Mesothelial cell of epicardium (in vitro differentiated cells): ENCODE results near the gene RNF144B. TPM values are rescaled to one million over a fixed set of nuclear protein-coding genes. Genes with fewer than 3 reads are reported as not detected.
A peak's percentile ranks its signal among the peaks of the same experiment; 100 is the strongest.

Source experiments
- DNase-seq, 2 experiments: peaks; one replicate each; pipeline ENCODE4 v3.0.0; 2021; ENCODE audit warnings: low spot score in 2 of 2; ENCODE audit not compliant: unreplicated experiment in 2 of 2
- H3K27ac Mint-ChIP-seq: 2 replicates; pipeline ENCODE4 v1.8.0; 2021; ENCODE audit warnings: mixed read lengths
- H3K27me3 Mint-ChIP-seq: 2 replicates; pipeline ENCODE4 v1.8.0; 2021; ENCODE audit warnings: low read depth, mixed read lengths
- H3K36me3 Mint-ChIP-seq: 2 replicates; pipeline ENCODE4 v1.8.0; 2021; ENCODE audit warnings: mixed read lengths
- H3K4me1 Mint-ChIP-seq: 2 replicates; pipeline ENCODE4 v1.8.0; 2021; ENCODE audit warnings: mixed read lengths
- H3K4me3 Mint-ChIP-seq: 2 replicates; pipeline ENCODE4 v1.8.0; 2021; ENCODE audit warnings: mild to moderate bottlenecking, moderate library complexity, mixed read lengths
- H3K9me3 Mint-ChIP-seq: 2 replicates; pipeline ENCODE4 v1.8.0; 2021; ENCODE audit warnings: mixed read lengths
- CTCF ChIP-seq: fragments of 200-600 bp; sonication (generic); IDR thresholded peaks from one replicate; pipeline ENCODE4 v1.5.0; 2021; ENCODE audit warnings: antibody characterized with exemption; ENCODE audit not compliant: unreplicated experiment
- total RNA-seq: library from RNA; stranded (reverse); gene quantifications from 3 replicates; pipeline ENCODE4 v1.2.1, GENCODE V29; 2021

RNF144B gene
- total RNA-seq, 1 donor from 2014 or later, result 5.1 TPM

- Mint-ChIP-seq H3K27ac (no peak overlapping the region), H3K27me3 (no peaks in the 10 kb centered on the region), H3K36me3 (no peaks in the 10 kb centered on the region), H3K4me3 (no peak overlapping the region), H3K4me1 (peaks cover 25% of the 10 kb centered on the region), H3K9me3 (no peaks in the 10 kb centered on the region)
- TF ChIP-seq CTCF, result no peak
- DNase-seq, result no peak
Observed at GRCh38 chr6:18347021-18347577, 40.1 kb upstream of the RNF144B start.

GRCh38 chr6:18347866-18348265 is 39.3 kb upstream of the RNF144B start:
- no peaks in the 10 kb centered on the region for H3K27me3 Mint-ChIP-seq
- peak overlapping the region; percentile 16 for H3K27ac Mint-ChIP-seq
- peaks cover 25% of the 10 kb centered on the region for H3K4me1 Mint-ChIP-seq
- no peak for TF ChIP-seq CTCF
- DNase-seq, result no peak
- H3K9me3 Mint-ChIP-seq, result no peaks in the 10 kb centered on the region
- no peak overlapping the region for H3K4me3 Mint-ChIP-seq
- H3K36me3 Mint-ChIP-seq, result no peaks in the 10 kb centered on the region

GRCh38 chr6:18349386-18349785 is 37.8 kb upstream of the RNF144B start:
- Mint-ChIP-seq H3K4me3 (no peak overlapping the region), H3K27ac (no peak overlapping the region), H3K9me3 (no peaks in the 10 kb centered on the region), H3K27me3 (no peaks in the 10 kb centered on the region), H3K36me3 (no peaks in the 10 kb centered on the region), H3K4me1 (peaks cover 22% of the 10 kb centered on the region)
- TF ChIP-seq CTCF, result no peak
- DNase-seq, result no peak

- no peak for TF ChIP-seq CTCF
- H3K4me3 Mint-ChIP-seq, result no peak overlapping the region
- H3K9me3 Mint-ChIP-seq, result peaks cover 3% of the 10 kb centered on the region
- no peak for DNase-seq
- no peak overlapping the region for H3K27ac Mint-ChIP-seq
- no peaks in the 10 kb centered on the region for H3K27me3 Mint-ChIP-seq
- no peaks in the 10 kb centered on the region for H3K36me3 Mint-ChIP-seq
- peaks cover 22% of the 10 kb centered on the region for H3K4me1 Mint-ChIP-seq
Observed at GRCh38 chr6:18350271-18350670, 36.9 kb upstream of the RNF144B start.

- no peak for TF ChIP-seq CTCF
- Mint-ChIP-seq H3K36me3 (peaks cover 2% of the 10 kb centered on the region), H3K27ac (no peak overlapping the region), H3K4me3 (no peak overlapping the region), H3K9me3 (peaks cover 7% of the 10 kb centered on the region), H3K27me3 (no peaks in the 10 kb centered on the region), H3K4me1 (peaks cover 22% of the 10 kb centered on the region)
- DNase-seq, result no peak
Observed at GRCh38 chr6:18350712-18351111, 36.4 kb upstream of the RNF144B start.

GRCh38 chr6:18352001-18352400 is 35.1 kb upstream of the RNF144B start:
- no peak for DNase-seq
- Mint-ChIP-seq H3K9me3 (peaks cover 13% of the 10 kb centered on the region), H3K4me1 (peaks cover 22% of the 10 kb centered on the region), H3K27me3 (no peaks in the 10 kb centered on the region), H3K4me3 (no peak overlapping the region), H3K36me3 (peaks cover 2% of the 10 kb centered on the region), H3K27ac (no peak overlapping the region)
- no peak for TF ChIP-seq CTCF
